C4-2B (cell line): ENCODE measurements around the gene SLC25A47.

Experiments used
- ZFX ChIP-seq: fragments of 450-650 bp; IDR thresholded peaks from 2 replicates; pipeline ENCODE4 v1.6.1; 2017
- TF ChIP-seq, protein P1 (sequence below): fragments of 450-650 bp; conservative IDR thresholded peaks from 2 replicates; pipeline ENCODE4 v1.5.1; 2017; ENCODE audit warnings: mild to moderate bottlenecking

DNA sequence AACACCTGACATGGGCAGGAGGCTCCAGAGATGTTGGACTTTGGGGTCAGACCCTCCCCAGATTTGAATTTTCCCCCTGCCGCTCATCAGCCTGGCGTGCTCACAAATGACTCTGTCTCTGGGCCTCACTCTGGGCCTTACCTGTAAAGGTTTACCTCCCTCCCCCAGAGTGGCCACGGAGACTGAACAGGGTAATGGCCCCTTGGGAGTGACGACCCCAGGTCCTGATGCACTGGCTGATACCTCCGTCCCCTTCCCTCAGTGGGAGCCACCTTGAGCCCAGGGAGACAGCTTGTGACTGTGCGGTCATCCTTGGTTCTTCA lies 23.9 kb upstream of the SLC25A47 start:
- TF ChIP-seq, protein P1, sequence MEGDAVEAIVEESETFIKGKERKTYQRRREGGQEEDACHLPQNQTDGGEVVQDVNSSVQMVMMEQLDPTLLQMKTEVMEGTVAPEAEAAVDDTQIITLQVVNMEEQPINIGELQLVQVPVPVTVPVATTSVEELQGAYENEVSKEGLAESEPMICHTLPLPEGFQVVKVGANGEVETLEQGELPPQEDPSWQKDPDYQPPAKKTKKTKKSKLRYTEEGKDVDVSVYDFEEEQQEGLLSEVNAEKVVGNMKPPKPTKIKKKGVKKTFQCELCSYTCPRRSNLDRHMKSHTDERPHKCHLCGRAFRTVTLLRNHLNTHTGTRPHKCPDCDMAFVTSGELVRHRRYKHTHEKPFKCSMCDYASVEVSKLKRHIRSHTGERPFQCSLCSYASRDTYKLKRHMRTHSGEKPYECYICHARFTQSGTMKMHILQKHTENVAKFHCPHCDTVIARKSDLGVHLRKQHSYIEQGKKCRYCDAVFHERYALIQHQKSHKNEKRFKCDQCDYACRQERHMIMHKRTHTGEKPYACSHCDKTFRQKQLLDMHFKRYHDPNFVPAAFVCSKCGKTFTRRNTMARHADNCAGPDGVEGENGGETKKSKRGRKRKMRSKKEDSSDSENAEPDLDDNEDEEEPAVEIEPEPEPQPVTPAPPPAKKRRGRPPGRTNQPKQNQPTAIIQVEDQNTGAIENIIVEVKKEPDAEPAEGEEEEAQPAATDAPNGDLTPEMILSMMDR: no peak
- TF ChIP-seq ZFX: no peak
